ENCODE measurements around the gene SNRPB.

SNRPB gene

DNA sequence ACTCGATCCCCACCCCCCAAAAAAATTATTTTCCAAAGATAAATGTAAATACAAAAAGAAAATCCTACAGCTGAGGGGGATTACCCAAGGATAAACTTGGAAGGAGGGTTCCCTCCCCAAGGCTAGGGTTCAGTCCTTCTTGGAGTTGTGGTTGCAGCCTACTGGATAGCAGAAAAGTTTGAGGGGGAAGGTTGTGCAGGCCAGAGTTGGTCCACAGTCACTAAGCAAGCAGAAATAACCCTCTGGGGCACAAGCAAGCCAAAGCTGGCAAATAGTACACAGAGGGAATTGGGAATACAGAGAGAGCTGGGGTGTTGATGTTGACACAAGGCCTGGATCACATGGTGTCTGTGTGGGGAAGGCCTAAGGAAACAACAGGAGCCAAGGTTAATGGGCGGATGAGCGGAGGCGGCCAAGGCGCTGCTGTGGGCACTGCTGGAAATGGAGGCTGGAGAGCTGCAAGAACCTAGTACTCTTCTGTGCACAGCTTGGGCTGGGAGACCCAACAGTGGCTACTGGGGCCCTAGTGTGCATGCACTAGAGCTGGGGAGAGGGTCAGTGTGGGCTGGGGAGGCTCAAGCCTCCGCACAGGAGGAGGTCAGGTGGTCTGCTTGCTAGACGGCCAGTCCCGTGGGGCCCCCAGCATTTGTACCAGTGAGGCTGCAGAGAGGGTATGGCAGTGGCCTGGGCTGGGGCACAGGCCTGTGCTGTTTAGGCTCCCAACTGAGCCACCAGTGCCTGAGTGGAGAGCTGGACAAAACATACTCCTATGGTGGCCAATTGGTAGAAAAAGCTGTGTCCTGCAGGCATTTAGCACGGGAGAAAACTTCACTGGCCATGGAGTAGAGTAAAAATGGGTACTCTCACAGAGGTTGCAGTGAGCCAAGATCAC lies 5.5 kb upstream of the SNRPB start:
- no peak for DNase-seq (ENCODE audit: low spot score)

DNA sequence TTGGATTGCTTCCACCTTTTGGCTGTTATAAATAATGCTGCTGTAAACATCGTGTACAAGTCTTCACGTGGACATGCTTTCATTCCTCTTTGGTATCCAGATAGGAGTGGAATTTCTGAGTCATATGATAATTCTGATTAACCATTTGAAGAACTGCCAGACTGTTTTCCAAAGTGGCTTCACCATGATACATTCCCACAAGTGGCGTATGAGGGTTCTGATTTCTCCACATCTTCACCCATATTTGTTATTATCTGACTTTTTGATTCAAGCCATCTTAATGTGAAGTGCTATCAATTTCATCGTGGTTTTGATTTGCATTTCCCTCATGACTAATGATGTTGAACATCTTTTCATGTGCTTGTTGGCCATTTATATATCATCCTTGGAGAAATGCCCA lies 2.9 kb upstream of the SNRPB start:
- DNase-seq (ENCODE audit: low spot score), result no peak

DNA sequence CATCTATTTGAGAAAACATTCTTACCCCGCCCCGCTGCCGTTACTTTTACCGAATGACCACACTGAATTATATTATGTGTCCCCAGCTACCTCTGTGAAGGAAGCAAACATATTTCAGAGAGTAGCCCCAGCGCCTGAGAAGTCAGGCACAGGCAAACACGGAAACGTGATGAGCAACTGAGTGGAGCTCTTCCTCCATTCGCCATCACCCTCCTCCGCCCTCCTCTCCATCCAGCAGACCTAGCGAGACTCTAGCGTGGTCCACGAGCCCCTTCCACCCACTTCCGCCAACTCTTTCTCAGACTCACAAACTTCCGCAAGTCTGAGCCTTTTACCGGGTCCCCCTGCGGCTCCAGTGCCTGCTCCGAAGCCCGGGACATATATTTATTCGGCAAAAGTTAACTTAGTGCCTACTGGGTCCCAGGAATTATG lies 582 bp downstream of the SNRPB start:
- peak; percentile 71 for DNase-seq (ENCODE audit: low spot score)

DNA sequence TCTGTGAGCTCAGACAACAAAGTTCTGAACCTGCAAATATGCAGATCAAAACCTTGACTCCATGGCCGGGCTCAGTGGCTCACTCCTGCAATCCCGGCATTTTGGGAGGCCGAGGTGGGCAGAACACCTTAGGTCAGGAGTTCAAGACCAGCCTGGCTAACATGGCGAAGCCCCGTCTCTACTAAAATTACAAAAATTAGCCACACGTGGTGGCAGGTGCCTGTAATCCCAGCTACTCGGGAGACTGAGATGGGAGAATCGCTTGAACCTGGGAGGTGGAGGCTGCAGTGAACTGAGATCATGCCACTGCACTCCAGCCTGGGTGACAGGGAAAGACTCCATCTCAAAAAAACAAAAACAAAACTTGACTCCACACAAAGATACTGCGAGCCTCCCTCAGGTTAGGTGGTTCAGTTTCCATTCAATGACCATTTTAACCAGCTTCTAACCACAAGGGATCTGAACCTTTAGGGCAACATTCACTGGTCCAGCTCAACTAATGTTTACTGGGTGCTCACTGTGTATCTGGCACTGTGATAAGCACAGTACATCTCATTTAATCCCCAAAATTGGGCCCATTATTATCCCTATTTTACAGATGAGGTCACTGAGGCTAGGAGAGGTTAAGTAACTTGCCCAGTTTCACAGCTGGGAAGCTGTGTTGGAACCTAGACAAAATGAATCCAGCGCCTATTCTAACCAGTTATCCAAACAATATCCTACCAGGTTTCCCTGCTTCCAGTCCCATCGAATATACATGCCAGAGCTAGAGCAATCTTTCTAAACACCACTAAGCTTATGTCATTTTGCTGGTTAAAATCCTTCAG lies 1.8 kb downstream of the SNRPB start:
- DNase-seq (ENCODE audit: low spot score), result no peak

DNA sequence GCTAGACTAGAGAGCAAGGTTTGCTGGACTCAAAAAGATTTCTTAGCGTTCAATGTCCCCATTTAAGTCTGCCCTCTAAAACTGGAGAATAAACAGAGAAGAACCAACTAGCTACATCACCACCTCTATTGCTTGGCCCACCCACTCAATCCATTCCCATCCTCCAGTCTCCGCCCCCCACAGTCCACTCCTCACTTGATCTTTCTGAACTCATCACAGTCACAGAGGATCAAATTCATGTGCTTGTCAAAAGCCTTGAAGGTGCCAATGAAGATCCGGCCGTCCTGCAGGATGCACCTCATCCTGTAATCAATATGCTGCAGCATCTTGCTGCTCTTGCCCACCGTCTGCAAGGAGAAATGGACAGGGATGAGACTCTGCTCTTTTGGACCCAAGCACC lies 3.2 kb downstream of the SNRPB start:
- DNase-seq (ENCODE audit: low spot score), result no peak

DNA sequence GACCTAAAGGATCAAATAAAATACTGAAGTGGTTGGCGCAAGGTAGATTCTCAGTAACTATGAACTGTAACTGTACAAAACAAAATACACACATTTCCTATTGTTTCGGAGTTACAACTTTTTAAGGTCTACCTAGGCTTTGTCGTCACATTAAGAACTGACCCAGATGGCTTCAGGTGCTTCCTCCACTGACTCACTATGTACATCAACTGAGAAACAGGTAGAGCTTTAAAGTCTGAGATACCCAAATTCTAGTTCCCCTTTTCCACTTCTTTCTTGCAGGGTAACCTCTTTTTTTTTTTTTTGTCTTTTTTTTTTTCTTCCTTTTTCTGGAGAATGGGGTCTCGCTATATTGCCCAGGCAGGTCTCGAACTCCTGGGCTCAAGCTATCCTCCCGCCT lies 5.5 kb downstream of the SNRPB start:
- DNase-seq (ENCODE audit: low spot score), result no peak

DNA sequence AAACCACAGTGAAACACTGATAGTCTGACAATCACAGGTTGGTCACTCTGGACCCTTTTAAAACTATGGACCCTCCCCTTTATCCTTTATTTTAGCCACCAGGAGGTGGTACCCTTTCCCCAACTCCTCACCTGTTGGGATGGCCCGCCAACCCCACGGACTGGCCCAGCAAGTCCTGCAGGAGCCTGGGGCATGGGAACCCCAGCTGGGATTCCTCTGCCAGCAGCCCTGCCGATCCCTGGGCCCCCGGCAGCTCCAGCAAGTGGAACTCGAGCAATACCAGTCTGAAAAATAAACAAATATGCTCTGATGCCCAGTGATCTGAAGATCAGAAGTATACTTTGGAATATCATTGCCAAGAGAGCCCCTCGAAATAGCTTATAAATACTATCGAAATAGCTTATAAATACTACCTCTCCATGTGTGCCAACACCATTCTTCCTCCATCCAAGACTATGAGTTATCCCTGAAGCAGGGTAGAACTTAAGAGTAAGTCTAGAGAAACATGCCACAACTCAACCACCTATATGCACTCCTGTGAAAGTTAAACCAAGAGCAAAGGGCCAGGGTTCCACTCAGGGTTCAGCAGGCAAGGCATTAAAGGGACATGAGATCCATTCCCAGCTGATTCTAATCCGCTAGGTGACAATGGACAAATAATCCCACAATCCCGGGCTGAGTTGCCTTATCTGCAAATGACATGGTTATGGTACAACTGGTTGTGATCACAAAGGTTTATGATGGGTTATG lies 6.8 kb downstream of the SNRPB start:
- no peak for DNase-seq (ENCODE audit: low spot score)

DNA sequence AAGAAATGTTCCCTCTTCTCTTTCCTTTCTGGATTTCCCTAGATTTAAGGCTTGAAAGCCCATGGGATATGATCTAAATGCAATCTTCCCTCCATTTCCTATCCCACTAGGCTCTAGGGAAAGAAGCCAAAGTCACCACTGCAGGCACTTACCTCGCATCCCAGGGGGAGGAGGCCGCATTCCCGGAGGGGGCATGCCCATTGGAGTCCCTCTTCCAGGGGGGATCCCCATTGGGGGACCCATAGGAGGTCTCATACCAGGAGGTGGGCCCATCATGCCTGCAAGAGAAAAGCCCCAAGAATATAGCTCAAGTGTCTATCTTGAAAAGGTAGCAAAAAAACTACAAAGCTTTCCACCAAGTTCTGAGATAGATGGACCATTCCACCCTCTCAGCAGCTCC lies 8.1 kb downstream of the SNRPB start:
- DNase-seq (ENCODE audit: low spot score), result no peak

DNA sequence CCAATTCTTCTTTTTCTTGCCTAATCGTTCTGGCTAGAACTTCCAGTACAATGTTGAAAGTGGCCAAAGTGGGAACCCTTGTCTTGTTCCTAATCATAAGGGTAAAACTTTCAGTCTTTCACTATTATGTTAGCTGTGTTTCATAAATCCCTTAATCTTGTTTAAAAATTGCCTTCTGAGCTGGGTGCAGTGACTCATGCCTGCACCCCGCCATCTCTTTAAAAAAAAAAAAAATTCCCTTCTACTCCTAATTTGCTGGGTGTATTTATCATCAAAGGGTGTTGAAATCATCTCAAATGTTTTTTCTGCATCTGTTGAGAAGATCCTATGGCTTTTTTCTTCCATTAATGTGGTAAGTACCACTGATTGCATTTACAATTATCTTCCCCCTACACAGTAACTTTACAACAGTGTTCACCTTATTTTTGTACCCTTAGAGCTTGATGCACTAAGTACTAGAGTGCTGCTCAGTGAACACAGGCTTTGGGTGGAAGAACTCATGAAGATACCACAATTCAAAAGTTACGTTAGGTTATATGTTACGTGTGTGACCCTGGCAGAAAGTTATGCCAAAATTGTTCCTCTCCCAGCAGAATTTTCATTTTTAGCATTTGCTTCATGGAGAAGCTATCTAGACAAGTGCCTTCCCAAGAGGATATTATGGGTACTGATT lies 9.7 kb downstream of the SNRPB start:
- DNase-seq (ENCODE audit: low spot score), result no peak

DNA sequence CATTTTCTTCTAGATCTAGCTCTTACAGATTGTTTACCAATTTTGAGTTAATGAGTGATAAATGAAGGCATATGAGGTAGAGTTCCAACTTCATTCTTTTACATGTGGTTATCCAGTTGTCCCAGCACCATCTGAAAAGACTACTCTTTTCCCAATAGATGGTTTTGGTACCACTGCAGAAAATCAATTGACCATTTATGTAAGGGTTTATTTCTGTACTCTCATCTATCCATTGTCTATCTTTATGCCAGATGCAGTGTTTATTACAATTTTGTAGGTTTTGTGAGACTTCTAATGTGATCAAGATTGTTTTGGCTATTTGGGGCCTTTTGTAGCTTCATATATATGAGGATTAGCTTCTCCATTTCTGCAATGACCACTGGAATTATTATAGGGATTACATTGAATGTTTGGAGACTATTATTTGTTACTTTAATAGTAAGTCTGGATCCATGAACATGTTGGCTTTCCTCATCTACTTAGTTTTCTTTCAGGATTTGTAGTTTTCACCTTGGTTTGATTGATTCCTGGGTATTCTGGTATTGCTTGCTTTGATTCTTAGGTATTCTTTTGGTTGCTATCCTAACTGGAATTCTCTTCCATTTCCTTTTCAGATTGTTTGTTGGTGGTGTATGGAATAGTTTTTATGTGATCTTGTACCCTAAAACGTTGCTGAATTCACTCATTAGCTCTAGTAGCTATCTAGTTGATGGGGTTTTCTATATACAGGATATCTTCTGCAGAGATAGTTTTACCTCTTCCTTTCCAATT lies 10.4 kb downstream of the SNRPB start:
- no peak for DNase-seq (ENCODE audit: low spot score)

DNA sequence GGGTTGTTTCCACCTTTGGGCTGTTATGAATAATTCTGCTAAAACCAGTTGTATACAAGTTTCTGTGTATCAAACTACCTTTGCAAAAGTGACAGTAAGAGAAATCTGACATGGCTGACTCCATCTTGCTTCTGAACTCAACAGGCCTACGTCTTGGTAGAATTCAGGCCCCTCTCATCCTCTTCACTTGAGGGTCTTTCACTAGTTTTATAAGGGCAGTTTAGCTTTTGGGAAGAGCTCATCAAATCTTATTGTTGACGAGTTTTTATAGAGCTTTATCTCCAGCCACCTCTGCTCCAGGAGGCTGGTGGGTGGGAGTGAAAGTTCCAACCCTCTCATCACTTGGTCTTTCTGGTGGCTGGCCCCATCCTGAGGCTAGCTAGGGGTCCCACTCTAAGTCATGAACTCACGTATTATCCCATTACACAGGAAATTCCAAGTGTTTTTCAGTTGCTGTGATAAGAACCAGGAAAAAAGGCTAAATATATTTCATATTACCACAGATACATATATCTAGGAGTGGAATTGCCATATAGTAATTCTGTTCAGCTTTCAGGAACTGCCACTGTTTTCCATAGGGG lies 11.6 kb downstream of the SNRPB start:
- no peak for DNase-seq (ENCODE audit: low spot score)

DNA sequence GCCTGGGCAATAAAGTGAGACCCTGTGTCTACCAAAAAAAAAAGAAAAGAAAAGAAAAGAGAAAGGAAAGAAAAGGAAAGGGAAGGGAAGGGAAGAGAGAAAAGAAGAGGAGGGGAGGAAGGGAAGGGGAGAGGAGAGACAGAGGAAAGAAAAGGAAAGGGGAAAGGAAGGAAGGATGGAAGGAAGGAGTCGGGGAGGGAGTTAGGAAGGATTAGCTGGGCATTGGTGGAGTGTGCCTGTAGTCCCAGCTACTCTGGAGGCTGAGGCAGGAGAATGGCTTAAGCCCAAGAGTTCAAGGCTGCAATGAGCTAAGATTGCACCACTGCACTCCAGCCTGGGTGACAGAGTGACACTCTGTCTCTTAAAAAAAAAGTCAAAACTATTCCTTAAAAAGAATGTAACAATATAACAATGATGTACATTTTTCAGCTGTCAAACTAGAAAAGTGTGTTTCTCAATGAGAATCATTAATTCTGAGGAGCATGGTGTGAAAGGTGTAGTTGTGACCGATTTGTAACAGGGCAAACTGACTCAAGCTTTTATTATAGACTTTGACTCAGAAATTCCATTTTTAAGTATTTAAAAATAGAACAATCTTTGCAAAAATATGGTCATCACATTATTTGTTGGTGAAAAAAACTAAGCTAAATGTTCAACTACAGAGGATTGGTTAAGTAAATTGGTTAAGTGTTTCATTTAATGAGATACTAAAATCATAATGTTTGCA lies 14.7 kb downstream of the SNRPB start:
- no peak for DNase-seq (ENCODE audit: low spot score)

DNA sequence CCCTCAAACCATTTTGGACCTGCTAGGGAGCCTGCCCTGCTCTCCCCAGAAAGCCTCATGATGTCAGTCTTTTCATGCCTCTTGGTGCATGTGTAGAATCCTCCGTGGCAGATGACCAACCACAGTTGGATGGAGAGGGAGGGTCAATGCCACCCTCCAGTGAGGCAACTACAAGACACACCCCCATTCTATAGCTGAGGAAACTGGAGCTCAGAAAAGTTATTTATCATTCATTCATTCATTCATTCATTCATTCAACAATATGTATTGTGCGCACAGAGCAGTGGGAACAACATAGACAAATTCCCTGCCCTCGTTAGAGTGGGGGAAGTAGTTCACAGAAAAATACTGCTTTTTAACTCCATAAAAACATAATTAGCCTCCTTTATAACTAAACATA lies 16.8 kb downstream of the SNRPB start:
- no peak for DNase-seq (ENCODE audit: low spot score)

DNA sequence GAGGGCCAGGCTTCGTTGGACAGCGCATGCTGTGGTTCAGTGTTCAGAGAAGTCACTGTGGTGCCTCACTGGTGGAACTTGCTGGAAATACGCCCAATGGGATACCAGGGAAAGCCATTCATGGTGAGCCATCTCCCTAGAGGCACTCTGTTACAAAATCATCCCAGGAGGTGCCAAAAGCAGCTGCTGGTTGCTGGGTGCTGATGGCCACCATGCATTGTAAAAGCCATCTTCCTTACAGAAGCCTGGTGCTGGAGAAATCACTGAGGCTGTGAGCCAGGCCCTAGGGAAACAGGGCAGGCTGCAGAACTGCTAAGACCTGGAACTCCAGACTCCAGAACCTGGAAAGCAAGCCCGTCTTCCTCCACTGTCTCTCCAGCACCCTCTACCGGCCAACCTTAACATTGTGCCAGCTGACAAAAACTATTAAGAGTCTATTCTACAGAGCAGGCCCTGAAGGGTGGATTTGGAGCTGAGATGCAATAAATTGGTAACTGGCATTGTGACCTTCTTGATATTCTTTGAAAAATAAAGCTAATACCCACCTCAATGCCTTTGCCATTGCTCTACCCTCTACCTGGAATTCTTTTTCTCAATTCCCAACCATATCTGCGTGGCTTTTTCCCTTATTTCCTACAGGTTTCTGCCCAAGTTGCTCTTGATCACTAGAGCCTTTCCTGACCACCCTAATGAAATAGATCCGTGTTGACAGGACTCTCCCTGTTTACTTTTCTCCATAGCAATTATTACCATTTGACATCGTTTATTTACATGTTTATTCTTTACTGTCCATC lies 18.5 kb downstream of the SNRPB start:
- no peak for DNase-seq (ENCODE audit: low spot score)

DNA sequence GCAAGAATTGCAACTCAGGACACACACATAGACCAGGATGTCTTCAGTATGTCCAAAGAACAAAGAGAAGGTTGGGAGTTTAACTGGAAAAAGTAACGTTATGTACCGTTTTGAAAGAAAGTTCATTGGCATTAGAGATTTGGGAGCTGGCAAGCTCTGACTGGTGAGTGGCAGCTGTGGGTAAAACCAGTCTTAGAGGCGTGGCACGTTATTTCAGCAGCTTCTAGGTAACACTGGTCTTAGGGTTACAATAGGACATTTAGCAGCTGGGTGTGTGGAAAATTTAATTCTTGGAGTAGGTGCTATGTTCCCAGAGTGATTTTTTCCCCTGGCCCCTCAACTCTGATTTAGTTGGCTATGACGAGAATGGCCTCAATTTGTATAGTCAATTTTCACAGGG lies 19.2 kb downstream of the SNRPB start:
- DNase-seq (ENCODE audit: low spot score), result no peak

DNA sequence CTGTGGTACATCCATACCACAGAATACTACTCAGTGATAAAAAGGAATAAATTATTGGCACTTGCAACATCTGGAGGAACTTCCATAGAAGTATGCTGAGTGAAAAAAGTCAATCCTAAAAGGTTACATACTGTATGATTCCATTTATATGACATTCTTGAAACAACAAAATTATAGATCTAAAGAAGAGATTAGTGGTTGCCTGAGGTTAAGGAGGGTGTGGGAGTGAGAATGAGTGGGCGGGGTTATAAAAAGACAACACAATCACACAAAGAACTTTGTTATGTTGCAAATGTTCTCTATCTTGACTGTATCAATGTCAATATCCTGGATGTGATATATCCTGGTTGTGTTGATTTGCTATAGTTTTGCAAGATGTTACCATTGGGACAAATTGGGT lies 21.2 kb downstream of the SNRPB start:
- no peak for DNase-seq (ENCODE audit: low spot score)

DNA sequence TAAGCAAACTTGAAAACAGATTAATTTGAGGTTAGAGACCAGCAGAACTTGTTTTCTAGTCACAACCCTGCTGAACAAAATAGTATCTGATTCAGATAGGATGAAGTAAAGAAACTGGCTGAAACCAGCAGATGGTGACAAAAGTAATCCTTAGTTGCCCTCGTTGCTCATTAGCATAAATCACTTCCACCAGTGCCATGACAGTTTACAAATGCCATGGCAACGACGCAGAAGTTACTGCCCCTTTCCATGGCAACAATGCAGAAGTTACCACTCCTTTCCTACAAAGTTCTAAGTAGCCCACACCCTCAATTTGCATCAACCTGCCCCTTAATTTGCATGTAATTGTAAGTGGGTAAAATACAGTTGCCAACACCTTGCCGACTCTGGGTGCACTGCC lies 23.7 kb downstream of the SNRPB start:
- no peak for DNase-seq (ENCODE audit: low spot score)

DNA sequence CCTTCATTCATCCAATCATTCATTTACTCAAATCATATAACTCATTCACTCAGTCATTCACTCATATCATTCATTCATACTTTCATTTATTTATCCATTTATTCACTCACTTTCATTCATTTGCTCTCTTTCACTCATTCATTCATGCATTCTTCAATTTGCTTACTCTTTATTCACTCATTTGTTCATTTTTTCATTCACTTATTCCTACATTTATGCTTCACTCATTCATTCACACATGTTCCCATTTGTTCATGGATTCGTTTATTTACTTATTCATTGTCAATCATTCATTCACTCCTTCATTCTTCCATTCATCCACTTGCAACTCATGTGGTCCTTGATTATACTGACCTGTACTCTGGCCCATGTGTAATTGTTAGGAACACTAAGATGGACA lies 39.4 kb downstream of the SNRPB start:
- no peak for DNase-seq (ENCODE audit: low spot score)

DNA sequence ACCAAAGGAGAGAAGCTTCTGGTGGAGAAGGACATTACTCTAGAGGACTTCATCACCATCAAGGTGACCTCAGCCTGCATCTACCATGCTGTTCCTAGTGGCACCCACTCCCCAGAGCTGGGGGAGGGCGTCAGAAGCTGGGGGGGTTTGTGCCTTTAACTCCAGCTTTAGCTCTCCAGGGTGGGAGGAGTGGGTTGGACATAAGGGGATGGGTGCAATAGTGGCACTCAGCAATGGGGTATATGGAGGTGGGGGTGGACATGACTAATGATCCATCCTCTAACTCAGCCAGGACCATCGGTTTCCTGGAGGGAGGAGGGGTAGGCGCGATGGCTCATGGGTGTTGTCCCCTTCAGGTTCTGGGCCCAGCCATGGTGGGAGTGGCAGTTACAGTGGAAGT lies 40.1 kb downstream of the SNRPB start:
- no peak for DNase-seq (ENCODE audit: low spot score)

Data from left forelimb (tissue), 1 donor.